Activated T-helper 17 cell treated with anti-CD3 and anti-CD28 coated beads, Interleukin-2, amount 50 U/mL, for 72 hours (primary cell): Measurements from ENCODE around the gene ACBD7. TPM values are rescaled to one million over a fixed set of nuclear protein-coding genes. Genes with fewer than 3 reads are reported as not detected.

Source experiments
- ATAC-seq: fragments of 150-1000 bp; cut with Tn5 transposase; replicated peaks from 2 replicates; pipeline ENCODE4 v1.10.0; 2021; ENCODE audit warnings: mild to moderate bottlenecking, moderate library complexity
- H3K27ac Mint-ChIP-seq: one replicate; pipeline ENCODE4 v1.8.0; 2022; ENCODE audit warnings: mixed read lengths
- H3K27me3 Mint-ChIP-seq: one replicate; pipeline ENCODE4 v1.8.0; 2022; ENCODE audit warnings: mixed read lengths
- H3K36me3 Mint-ChIP-seq: one replicate; pipeline ENCODE4 v1.8.0; 2022; ENCODE audit warnings: low read depth, mild to moderate bottlenecking, mixed read lengths
- H3K4me1 Mint-ChIP-seq: one replicate; pipeline ENCODE4 v1.8.0; 2022; ENCODE audit warnings: mixed read lengths
- H3K4me3 Mint-ChIP-seq: one replicate; pipeline ENCODE4 v1.8.0; 2022; ENCODE audit warnings: mild to moderate bottlenecking, mixed read lengths
- H3K9me3 Mint-ChIP-seq: one replicate; pipeline ENCODE4 v1.8.0; 2022; ENCODE audit warnings: mixed read lengths
- total RNA-seq, 2 donors: library from RNA; stranded (reverse); gene quantifications; one replicate each; pipeline ENCODE4 v1.2.3, GENCODE V29; 2022

ACBD7 gene
- total RNA-seq, 2 donors from 2014 or later: 1.5 to 3.1 TPM

- no peak overlapping the region for H3K27ac Mint-ChIP-seq
- H3K36me3 Mint-ChIP-seq: no peaks in the 10 kb centered on the region
- ATAC-seq: no peak
- no peak overlapping the region for H3K4me3 Mint-ChIP-seq
- H3K9me3 Mint-ChIP-seq: no peaks in the 10 kb centered on the region
- peaks cover 10% of the 10 kb centered on the region for H3K27me3 Mint-ChIP-seq
- no peaks in the 10 kb centered on the region for H3K4me1 Mint-ChIP-seq
These were observed 21.4 kb downstream of the ACBD7 start for GRCh38 chr10:15067154-15067553.

DNA sequence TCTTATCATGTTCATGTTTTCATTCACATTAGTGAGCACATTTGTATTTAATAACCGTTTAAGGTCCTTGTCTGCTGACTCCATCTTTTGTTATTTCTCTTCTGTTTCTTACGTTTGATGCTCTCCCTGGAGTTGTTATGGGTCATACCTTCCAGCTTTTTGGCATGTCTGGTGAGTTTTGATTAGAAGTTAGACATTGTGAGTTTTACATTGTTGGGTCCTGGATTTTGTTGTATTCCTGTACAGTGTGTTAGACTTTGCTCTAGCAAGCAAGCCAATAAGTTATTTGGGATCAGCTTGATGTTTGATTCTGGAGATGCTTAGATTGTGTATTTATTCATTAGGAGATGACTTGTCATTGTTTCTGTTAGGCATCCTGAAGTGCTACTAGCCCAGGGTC is 27.9 kb downstream of the ACBD7 start:
- H3K9me3 Mint-ChIP-seq: peaks cover 5% of the 10 kb centered on the region
- H3K4me3 Mint-ChIP-seq: no peak overlapping the region
- H3K27me3 Mint-ChIP-seq: peaks cover 12% of the 10 kb centered on the region
- ATAC-seq: no peak
- no peaks in the 10 kb centered on the region for H3K4me1 Mint-ChIP-seq
- H3K36me3 Mint-ChIP-seq: no peaks in the 10 kb centered on the region
- no peak overlapping the region for H3K27ac Mint-ChIP-seq

DNA sequence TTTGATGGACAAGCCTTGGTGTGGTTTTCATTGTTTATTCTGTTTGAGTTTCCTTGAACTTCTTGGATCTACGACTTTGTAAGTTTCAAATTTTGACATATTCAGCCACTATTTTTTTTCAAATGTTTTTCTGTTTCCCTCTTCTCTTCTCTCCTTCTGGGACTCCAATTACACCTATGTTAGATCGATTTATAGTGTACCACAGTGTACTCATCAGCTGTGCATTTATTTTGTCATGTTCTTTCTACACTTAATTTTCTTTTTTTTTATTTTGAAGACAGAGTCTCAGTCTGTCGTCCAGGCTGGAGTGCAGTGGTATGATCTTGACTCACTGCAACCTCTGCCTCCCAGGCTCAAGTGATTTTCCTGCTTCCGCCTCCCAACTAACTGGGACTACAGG is 28.7 kb downstream of the ACBD7 start:
- ATAC-seq: no peak
- H3K27ac Mint-ChIP-seq: no peak overlapping the region
- peaks cover 5% of the 10 kb centered on the region for H3K9me3 Mint-ChIP-seq
- H3K4me3 Mint-ChIP-seq: no peak overlapping the region
- no peaks in the 10 kb centered on the region for H3K36me3 Mint-ChIP-seq
- peaks cover 7% of the 10 kb centered on the region for H3K27me3 Mint-ChIP-seq
- no peaks in the 10 kb centered on the region for H3K4me1 Mint-ChIP-seq

GRCh38 chr10:15058689-15059088 is 29.9 kb downstream of the ACBD7 start:
- no peaks in the 10 kb centered on the region for H3K36me3 Mint-ChIP-seq

DNA sequence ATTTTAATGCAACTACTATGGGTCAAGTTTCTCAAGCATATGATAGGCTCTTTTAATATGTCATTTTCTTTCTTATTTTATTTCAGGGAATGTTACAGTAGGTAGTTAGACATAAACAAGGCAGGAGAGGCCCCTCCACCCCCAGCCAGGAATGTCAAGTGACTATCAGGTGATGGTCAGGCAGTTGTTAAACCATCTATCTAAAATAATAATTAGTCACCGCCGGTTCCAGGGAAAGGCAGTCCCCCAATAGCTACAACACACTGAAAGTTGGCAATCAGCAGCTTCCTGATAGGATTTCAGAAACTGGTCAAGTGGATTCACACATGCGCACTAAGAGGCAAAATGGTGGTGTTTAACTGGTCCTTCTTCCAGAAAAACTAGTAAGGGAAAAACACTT is 35.5 kb downstream of the ACBD7 start:
- no peak for ATAC-seq
- Mint-ChIP-seq H3K27ac (no peak overlapping the region), H3K27me3 (no peaks in the 10 kb centered on the region), H3K9me3 (no peaks in the 10 kb centered on the region), H3K4me3 (no peak overlapping the region), H3K4me1 (no peaks in the 10 kb centered on the region), H3K36me3 (no peaks in the 10 kb centered on the region)

More at GRCh38 chr10:15058689-15059088, 29.9 kb downstream of the ACBD7 start:
- no peaks in the 10 kb centered on the region for H3K4me1 Mint-ChIP-seq
- no peak for ATAC-seq
- peaks cover 7% of the 10 kb centered on the region for H3K27me3 Mint-ChIP-seq
- H3K27ac Mint-ChIP-seq: no peak overlapping the region
- H3K4me3 Mint-ChIP-seq: no peak overlapping the region
- peaks cover 5% of the 10 kb centered on the region for H3K9me3 Mint-ChIP-seq

- Mint-ChIP-seq H3K9me3 (no peaks in the 10 kb centered on the region), H3K36me3 (no peaks in the 10 kb centered on the region), H3K27ac (no peak overlapping the region), H3K4me3 (no peak overlapping the region), H3K27me3 (no peaks in the 10 kb centered on the region), H3K4me1 (no peaks in the 10 kb centered on the region)
- ATAC-seq: no peak
These were observed 36.5 kb downstream of the ACBD7 start for GRCh38 chr10:15052121-15052520.

GRCh38 chr10:15049533-15049932 is 39.0 kb downstream of the ACBD7 start:
- Mint-ChIP-seq H3K4me3 (no peak overlapping the region), H3K36me3 (no peaks in the 10 kb centered on the region)

DNA sequence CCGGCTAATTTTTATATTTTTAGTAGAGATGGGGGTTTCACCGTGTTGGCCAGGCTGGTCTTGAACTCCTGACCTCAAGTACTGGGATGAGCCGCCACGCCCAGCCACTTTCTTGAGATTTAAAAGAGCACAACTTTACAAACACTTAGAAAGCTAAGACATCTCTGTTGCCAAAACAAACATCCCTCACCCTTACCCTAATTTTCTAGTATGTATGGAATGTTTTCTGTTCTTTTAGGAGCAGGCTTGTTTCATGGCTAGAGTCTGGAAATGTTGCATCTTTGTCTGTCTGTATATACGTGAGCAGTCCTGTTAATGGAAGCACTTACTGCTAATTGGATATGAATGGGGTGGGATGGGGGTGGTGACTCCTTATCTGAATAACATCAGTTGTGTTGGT is 42.0 kb downstream of the ACBD7 start:
- no peak overlapping the region for H3K27ac Mint-ChIP-seq
- no peak overlapping the region for H3K4me3 Mint-ChIP-seq
- peaks cover 5% of the 10 kb centered on the region for H3K4me1 Mint-ChIP-seq
- no peak for ATAC-seq
- no peaks in the 10 kb centered on the region for H3K27me3 Mint-ChIP-seq
- H3K36me3 Mint-ChIP-seq: no peaks in the 10 kb centered on the region
- H3K9me3 Mint-ChIP-seq: no peaks in the 10 kb centered on the region

More at GRCh38 chr10:15049533-15049932, 39.0 kb downstream of the ACBD7 start:
- ATAC-seq: no peak
- Mint-ChIP-seq H3K27me3 (no peaks in the 10 kb centered on the region), H3K4me1 (no peaks in the 10 kb centered on the region), H3K9me3 (no peaks in the 10 kb centered on the region), H3K27ac (no peak overlapping the region)

DNA sequence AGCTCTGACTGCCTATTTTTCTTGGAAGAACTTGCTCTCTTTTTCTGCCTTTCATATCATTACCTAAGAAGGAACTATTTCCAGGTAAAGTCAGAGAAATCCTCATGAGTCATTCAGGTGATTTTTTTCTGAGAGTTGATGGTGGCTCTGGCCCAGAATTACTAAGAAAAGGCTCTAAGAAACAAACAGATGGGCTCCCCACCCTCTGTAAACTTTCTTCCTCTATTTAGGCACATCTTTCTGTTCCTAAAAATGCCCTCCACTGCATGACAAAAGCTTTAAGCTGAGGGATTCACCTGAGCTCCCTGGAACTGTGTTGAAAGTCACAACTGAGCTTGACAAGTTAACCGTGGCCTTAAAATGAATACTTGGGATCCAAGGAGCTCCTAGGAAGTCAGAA is 43.2 kb downstream of the ACBD7 start:
- H3K4me1 Mint-ChIP-seq: peaks cover 5% of the 10 kb centered on the region
- ATAC-seq: peak; percentile 45
- H3K27ac Mint-ChIP-seq: no peak overlapping the region
- no peaks in the 10 kb centered on the region for H3K27me3 Mint-ChIP-seq
- peak overlapping the region; percentile 3 for H3K4me3 Mint-ChIP-seq
- H3K36me3 Mint-ChIP-seq: no peaks in the 10 kb centered on the region
- no peaks in the 10 kb centered on the region for H3K9me3 Mint-ChIP-seq

- no peaks in the 10 kb centered on the region for H3K27me3 Mint-ChIP-seq
- H3K4me3 Mint-ChIP-seq: peak within 1 kb of the TSS; percentile 3
- no peaks in the 10 kb centered on the region for H3K9me3 Mint-ChIP-seq
- H3K4me1 Mint-ChIP-seq: peaks cover 5% of the 10 kb centered on the region
- peak; percentile 59 for ATAC-seq
- no peaks in the 10 kb centered on the region for H3K36me3 Mint-ChIP-seq
- peak within 1 kb of the TSS; percentile 23 for H3K27ac Mint-ChIP-seq
These were observed 44.9 kb downstream of the ACBD7 start, which contains the start of gene OLAH for GRCh38 chr10:15043674-15044073. Gene OLAH, plus strand, starts transcription at chr10:15043943. Its CDS starts 3,346 bp downstream, at chr10:15047289.

GRCh38 chr10:15038416-15038815 is 50.2 kb downstream of the ACBD7 start:
- Mint-ChIP-seq H3K27me3 (no peaks in the 10 kb centered on the region), H3K27ac (no peak overlapping the region), H3K4me3 (no peak overlapping the region), H3K4me1 (peaks cover under 1% of the 10 kb centered on the region), H3K36me3 (no peaks in the 10 kb centered on the region), H3K9me3 (no peaks in the 10 kb centered on the region)
- ATAC-seq: no peak

- Mint-ChIP-seq H3K27me3 (no peaks in the 10 kb centered on the region), H3K9me3 (no peaks in the 10 kb centered on the region), H3K27ac (no peak overlapping the region), H3K4me1 (no peaks in the 10 kb centered on the region), H3K4me3 (no peak overlapping the region), H3K36me3 (no peaks in the 10 kb centered on the region)
- no peak for ATAC-seq
These were observed 50.9 kb downstream of the ACBD7 start for GRCh38 chr10:15037691-15038090.

DNA sequence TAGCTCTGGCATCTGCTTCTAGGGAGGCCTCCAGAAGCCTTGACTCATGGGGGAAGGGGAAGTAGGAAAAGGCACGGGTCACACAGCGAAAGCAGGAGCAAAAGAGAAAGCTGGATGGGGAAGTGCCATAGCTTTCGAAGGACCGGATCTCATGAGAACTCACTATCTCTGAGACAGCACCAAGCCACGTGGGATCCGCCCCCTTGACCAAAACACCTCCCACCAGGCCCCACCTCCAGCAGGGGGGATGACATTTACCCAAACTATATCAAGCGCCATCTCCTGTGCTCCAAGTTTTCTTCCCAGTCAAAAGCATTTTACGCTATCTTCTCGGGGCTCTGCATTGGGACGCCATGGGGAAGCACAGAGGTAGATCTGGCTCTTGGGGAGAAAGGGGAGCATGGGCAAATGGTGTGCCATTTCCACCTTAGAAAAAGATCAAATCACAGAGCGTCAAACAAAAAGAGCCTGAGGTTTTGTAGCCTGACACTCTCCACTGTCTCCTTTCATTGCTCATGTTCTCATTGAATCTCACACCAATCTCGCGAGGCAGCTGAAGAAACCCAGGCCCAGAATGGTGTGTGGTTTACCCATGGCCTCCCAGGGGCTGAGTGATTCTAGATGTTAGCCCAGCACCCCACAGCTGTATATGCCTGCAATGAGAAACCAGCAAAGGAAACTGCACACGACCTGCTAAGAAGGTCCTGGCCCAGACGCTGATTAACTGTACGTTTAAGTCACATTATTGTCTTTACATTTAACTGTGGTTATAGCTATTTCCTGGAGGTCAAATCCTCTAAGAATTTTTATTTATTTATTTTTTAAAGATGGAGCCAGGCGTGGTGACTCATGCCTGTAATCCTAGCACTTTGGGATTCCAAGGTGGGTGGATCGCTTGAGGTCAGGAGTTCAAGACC is 52.9 kb downstream of the ACBD7 start:
- no peaks in the 10 kb centered on the region for H3K36me3 Mint-ChIP-seq
- H3K27ac Mint-ChIP-seq: no peak overlapping the region
- ATAC-seq: no peak
- no peak overlapping the region for H3K4me3 Mint-ChIP-seq
- no peaks in the 10 kb centered on the region for H3K4me1 Mint-ChIP-seq
- H3K27me3 Mint-ChIP-seq: no peaks in the 10 kb centered on the region
- no peaks in the 10 kb centered on the region for H3K9me3 Mint-ChIP-seq

DNA sequence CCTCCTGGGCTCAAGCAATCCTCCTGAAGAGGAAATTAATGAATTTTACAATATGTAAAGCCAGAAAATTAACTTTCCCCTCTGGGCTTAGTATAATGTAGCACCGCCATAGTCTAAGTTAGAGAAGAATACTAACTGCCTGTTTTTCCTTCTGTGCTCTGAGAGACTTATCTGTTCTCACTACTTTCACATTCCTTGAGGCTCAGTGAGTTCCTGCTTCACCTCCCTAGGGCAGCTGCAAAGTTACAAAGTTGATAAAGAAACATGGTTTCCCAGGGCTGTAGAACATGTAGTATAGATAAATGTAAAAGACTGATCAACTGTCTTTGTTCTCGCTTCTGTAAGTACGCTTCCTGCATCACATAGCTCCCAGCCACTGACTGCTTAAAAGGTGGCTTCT is 60.8 kb downstream of the ACBD7 start:
- Mint-ChIP-seq H3K4me3 (no peak overlapping the region), H3K27me3 (no peaks in the 10 kb centered on the region), H3K27ac (no peak overlapping the region), H3K9me3 (no peaks in the 10 kb centered on the region), H3K4me1 (no peaks in the 10 kb centered on the region), H3K36me3 (no peaks in the 10 kb centered on the region)
- ATAC-seq: no peak
